CD14-positive monocyte (primary cell): ENCODE data around the gene CHADL. TPM values are rescaled to one million over a fixed set of nuclear protein-coding genes. Genes with fewer than 3 reads are reported as not detected.
A peak's percentile ranks its signal among the peaks of the same experiment; 100 is the strongest.

Experiments
- DNase-seq, 3 donors: peaks; one replicate each; pipeline ENCODE4 v3.0.0-alpha.2; 2011 to 2022
- H2AFZ ChIP-seq: 2 replicates; pipeline ENCODE4 v1.6.0; 2012; ENCODE audit warnings: mild to moderate bottlenecking, low read depth, low read length, inconsistent platforms; ENCODE audit not compliant: insufficient read depth, poor library complexity, severe bottlenecking
- H3K27ac ChIP-seq, 2 donors: 1 replicate in 1 of 2; 2 replicates in 1 of 2; pipeline ENCODE4 v1.5.1; 2012 to 2013; ENCODE audit warnings: low read length in 2 of 2, control low read depth in 1 of 2, inconsistent platforms in 1 of 2, low read depth in 1 of 2, mild to moderate bottlenecking in 1 of 2
- H3K27me3 ChIP-seq, 2 donors: one replicate each; pipeline versions ENCODE4 v1.6.0 to v1.6.1; 2011 to 2013; ENCODE audit warnings: low read length in 2 of 2; ENCODE audit not compliant: control insufficient read depth in 2 of 2, insufficient read depth in 2 of 2
- H3K36me3 ChIP-seq, 2 donors: replicated peaks in 1 of 2; 1 replicate in 1 of 2; 2 replicates in 1 of 2; pipeline versions ENCODE4 v1.5.1 to v1.6.1; 2012 to 2013; ENCODE audit warnings: low read length in 2 of 2, control low read depth in 1 of 2, inconsistent platforms in 1 of 2, mild to moderate bottlenecking in 1 of 2; ENCODE audit not compliant: insufficient read depth in 2 of 2, control insufficient read depth in 1 of 2
- H3K4me1 ChIP-seq, 2 donors: 1 replicate in 1 of 2; 2 replicates in 1 of 2; pipeline versions ENCODE4 v1.5.1 to v1.6.1; 2012 to 2013; ENCODE audit warnings: low read length in 2 of 2, control low read depth in 1 of 2, inconsistent platforms in 1 of 2, mild to moderate bottlenecking in 1 of 2, moderate library complexity in 1 of 2; ENCODE audit not compliant: insufficient read depth in 2 of 2, control insufficient read depth in 1 of 2
- H3K4me2 ChIP-seq: replicated peaks from 2 replicates; pipeline ENCODE3; 2012; ENCODE audit warnings: low read length, moderate library complexity, mild to moderate bottlenecking; ENCODE audit not compliant: poor library complexity, severe bottlenecking; ENCODE audit errors: extremely low read depth
- H3K4me3 ChIP-seq, 3 experiments: fragments of 200-600 bp in 1 of 3; sonication (generic) in 1 of 3; replicated peaks in 1 of 3; 1 replicate in 2 of 3; 2 replicates in 1 of 3; pipeline ENCODE4 v1.5.1; 2011 to 2013; ENCODE audit warnings: low read length in 3 of 3, mild to moderate bottlenecking in 3 of 3, control low read depth in 2 of 3, low read depth in 2 of 3, inconsistent platforms in 1 of 3, moderate library complexity in 1 of 3
- H3K79me2 ChIP-seq: 2 replicates; pipeline ENCODE4 v1.6.0; 2012; ENCODE audit warnings: mild to moderate bottlenecking, control low read depth, inconsistent platforms, low read length, moderate library complexity; ENCODE audit not compliant: insufficient read depth
- H3K9ac ChIP-seq: 2 replicates; pipeline ENCODE4 v1.6.0; 2017; ENCODE audit warnings: low read length, mild to moderate bottlenecking; ENCODE audit not compliant: insufficient read depth, poor library complexity, severe bottlenecking
- H3K9me3 ChIP-seq, 2 donors: replicated peaks in 1 of 2; 1 replicate in 1 of 2; 2 replicates in 1 of 2; pipeline versions ENCODE4 v1.5.1 to v1.6.1; 2012 to 2013; ENCODE audit warnings: low read length in 2 of 2, control low read depth in 1 of 2; ENCODE audit not compliant: control insufficient read depth in 1 of 2, insufficient read depth in 1 of 2
- H4K20me1 ChIP-seq: 2 replicates; pipeline ENCODE4 v1.6.0; 2012; ENCODE audit warnings: mild to moderate bottlenecking, low read length, control low read depth, moderate library complexity; ENCODE audit not compliant: insufficient read depth
- H3K27ac Mint-ChIP-seq, 7 donors: one replicate each; pipeline ENCODE4 v1.8.0; 2020; ENCODE audit warnings: mild to moderate bottlenecking in 7 of 7, mixed read lengths in 7 of 7, moderate library complexity in 6 of 7, inconsistent platforms in 2 of 7
- H3K27me3 Mint-ChIP-seq, 3 donors: one replicate each; pipeline ENCODE4 v1.8.0; 2021 to 2022; ENCODE audit warnings: low read depth in 3 of 3, mild to moderate bottlenecking in 3 of 3, mixed read lengths in 3 of 3, moderate library complexity in 3 of 3, inconsistent platforms in 1 of 3
- H3K36me3 Mint-ChIP-seq, 2 donors: one replicate each; pipeline ENCODE4 v1.8.0; 2020; ENCODE audit warnings: mixed read lengths in 2 of 2, inconsistent platforms in 1 of 2, mild to moderate bottlenecking in 1 of 2
- H3K4me1 Mint-ChIP-seq: one replicate; pipeline ENCODE4 v1.8.0; 2020; ENCODE audit warnings: mild to moderate bottlenecking, mixed read lengths
- H3K4me3 Mint-ChIP-seq, 2 donors: one replicate each; pipeline ENCODE4 v1.8.0; 2020; ENCODE audit warnings: mild to moderate bottlenecking in 2 of 2, mixed read lengths in 2 of 2, moderate library complexity in 1 of 2
- H3K9me3 Mint-ChIP-seq, 7 donors: one replicate each; pipeline ENCODE4 v1.8.0; 2020 to 2022; ENCODE audit warnings: mixed read lengths in 7 of 7, mild to moderate bottlenecking in 6 of 7, moderate library complexity in 6 of 7, inconsistent platforms in 2 of 7
- WGBS: methylation state at CpG from one replicate; pipeline ENCODE4 v1.1.5; 2013; ENCODE audit warnings: missing lambda C conversion rate; ENCODE audit not compliant: insufficient coverage; 5-methylcytosine and 5-hydroxymethylcytosine counted together
- intact Hi-C, 2 donors: fragments of 100-400 bp; cut with micrococcal nuclease; formaldehyde crosslinking; loops; one replicate each; pipeline versions ENCODE4 v1.15.0 to v1.15.1; 2023
- polyA plus RNA-seq, 3 donors: library from polyadenylated mRNA; depleted of rRNA in 1 of 3; unstranded in 2 of 3; stranded (reverse) in 1 of 3; fragments of 300-500 nt in 2 of 3; fragments of >200 nt in 1 of 3; fragmentation: Illumina TruSeq in 2 of 3; gene quantifications; 1 replicate in 2 of 3; 2 replicates in 1 of 3; pipeline ENCODE4 v1.2.3, GENCODE V29; 2012 to 2021
- TF ChIP-seq, protein P1 (sequence below): fragments of 200-600 bp; IDR thresholded peaks from one replicate; pipeline ENCODE4 v1.8.0; 2022; ENCODE audit warnings: antibody characterized with exemption, mild to moderate bottlenecking

CHADL gene
- polyA plus RNA-seq, 3 donors, result 0.11 to 0.35 (median 0.27) TPM

DNA sequence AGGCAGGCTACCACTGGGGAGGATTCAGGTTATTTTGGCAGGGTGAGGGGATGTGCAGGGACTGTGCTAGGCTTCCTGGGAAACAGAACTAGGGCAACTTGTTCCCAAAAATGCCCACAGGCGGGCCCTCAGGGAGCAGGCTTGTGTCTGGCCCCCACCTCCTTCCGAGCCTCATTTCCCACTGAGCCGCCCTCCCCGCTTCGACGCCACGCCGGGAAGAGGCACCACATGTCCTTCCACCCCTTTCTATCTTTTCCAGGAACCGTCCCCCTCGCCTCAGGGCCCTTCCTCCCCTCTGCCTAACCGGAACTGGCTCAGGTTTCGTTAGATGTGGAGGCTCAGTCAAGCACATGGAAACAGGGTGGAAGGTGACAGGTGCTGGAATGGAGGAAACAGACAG, 9.4 kb upstream of the CHADL start:
- H3K27me3 Mint-ChIP-seq, result peaks cover 0 to 2% (median 0%) of the 10 kb centered on the region in 3 donors
- H2AFZ ChIP-seq, result no peak overlapping the region
- peaks cover 2% of the 10 kb centered on the region for H3K4me1 Mint-ChIP-seq
- peaks cover 65 to 96% of the 10 kb centered on the region in 2 donors for H3K36me3 Mint-ChIP-seq
- peak overlapping the region in 1 of 2 donors; percentile 31 for H3K27ac ChIP-seq
- no peaks in the 10 kb centered on the region for H3K9me3 ChIP-seq
- no peaks in the 10 kb centered on the region for H3K79me2 ChIP-seq
- no peaks in the 10 kb centered on the region for H3K4me1 ChIP-seq
- 94% methylated on average over 3 of the region's 12 CpGs for WGBS
- no peak overlapping the region for H3K4me2 ChIP-seq
- no peaks in the 10 kb centered on the region for H4K20me1 ChIP-seq
- peak overlapping the region in 3 of 7 donors; percentile 24 to 71 (median 41) for H3K27ac Mint-ChIP-seq
- no peaks in the 10 kb centered on the region for H3K27me3 ChIP-seq
- no peak overlapping the region for H3K4me3 Mint-ChIP-seq
- H3K9me3 Mint-ChIP-seq, result no peaks in the 10 kb centered on the region
- no peak overlapping the region for H3K9ac ChIP-seq
- intact Hi-C loops, result no loop called here
- peaks cover 90 to 94% of the 10 kb centered on the region in 2 donors for H3K36me3 ChIP-seq
- TF ChIP-seq, protein P1, sequence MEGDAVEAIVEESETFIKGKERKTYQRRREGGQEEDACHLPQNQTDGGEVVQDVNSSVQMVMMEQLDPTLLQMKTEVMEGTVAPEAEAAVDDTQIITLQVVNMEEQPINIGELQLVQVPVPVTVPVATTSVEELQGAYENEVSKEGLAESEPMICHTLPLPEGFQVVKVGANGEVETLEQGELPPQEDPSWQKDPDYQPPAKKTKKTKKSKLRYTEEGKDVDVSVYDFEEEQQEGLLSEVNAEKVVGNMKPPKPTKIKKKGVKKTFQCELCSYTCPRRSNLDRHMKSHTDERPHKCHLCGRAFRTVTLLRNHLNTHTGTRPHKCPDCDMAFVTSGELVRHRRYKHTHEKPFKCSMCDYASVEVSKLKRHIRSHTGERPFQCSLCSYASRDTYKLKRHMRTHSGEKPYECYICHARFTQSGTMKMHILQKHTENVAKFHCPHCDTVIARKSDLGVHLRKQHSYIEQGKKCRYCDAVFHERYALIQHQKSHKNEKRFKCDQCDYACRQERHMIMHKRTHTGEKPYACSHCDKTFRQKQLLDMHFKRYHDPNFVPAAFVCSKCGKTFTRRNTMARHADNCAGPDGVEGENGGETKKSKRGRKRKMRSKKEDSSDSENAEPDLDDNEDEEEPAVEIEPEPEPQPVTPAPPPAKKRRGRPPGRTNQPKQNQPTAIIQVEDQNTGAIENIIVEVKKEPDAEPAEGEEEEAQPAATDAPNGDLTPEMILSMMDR, result no peak
- H3K4me3 ChIP-seq, result no peak overlapping the region
- DNase-seq, result no peak

- Histone ChIP-seq H3K4me1 (no peaks in the 10 kb centered on the region), H3K79me2 (no peaks in the 10 kb centered on the region), H3K9ac (no peak overlapping the region), H2AFZ (no peak overlapping the region), H3K36me3 (peaks cover 89 to 95% of the 10 kb centered on the region in 2 donors), H3K27me3 (no peaks in the 10 kb centered on the region), H3K4me3 (no peak overlapping the region), H4K20me1 (no peaks in the 10 kb centered on the region), H3K27ac (no peak overlapping the region), H3K4me2 (no peak overlapping the region), H3K9me3 (no peaks in the 10 kb centered on the region)
- H3K4me1 Mint-ChIP-seq, result peaks cover 2% of the 10 kb centered on the region
- TF ChIP-seq, protein P1, result no peak
- peak overlapping the region in 1 of 7 donors; percentile 15 for H3K27ac Mint-ChIP-seq
- no peaks in the 10 kb centered on the region for H3K9me3 Mint-ChIP-seq
- no peak overlapping the region for H3K4me3 Mint-ChIP-seq
- H3K27me3 Mint-ChIP-seq, result peaks cover 0 to 2% (median 0%) of the 10 kb centered on the region in 3 donors
- H3K36me3 Mint-ChIP-seq, result peaks cover 65 to 95% of the 10 kb centered on the region in 2 donors
- whole genome bisulfite sequencing, result 93% methylated on average over 6 of the region's 14 CpGs
- no peak for DNase-seq
- intact Hi-C loops, result no loop called here
Measured at GRCh38 chr22:41249442-41249841, 8.7 kb upstream of the CHADL start.
